HepG2 (cell line): Measurements from ENCODE around the gene ANTKMT. TPM values are rescaled to one million over a fixed set of nuclear protein-coding genes. Genes with fewer than 3 reads are reported as not detected.

Experiments
- BCL3 ChIP-seq: sonication (generic); formaldehyde crosslinking; IDR thresholded peaks from 2 replicates; pipeline ENCODE4 v1.5.1; 2020; ENCODE audit warnings: mild to moderate bottlenecking, missing genetic modification reagents, moderate library complexity
- BHLHE40 ChIP-seq: IDR thresholded peaks from 2 replicates; pipeline ENCODE4 v1.6.1; 2011; ENCODE audit warnings: low read length, improper control_type of control experiment
- CEBPG ChIP-seq: IDR thresholded peaks from 2 replicates; pipeline ENCODE4 v1.6.1; 2016
- ELF1 ChIP-seq: sonication (generic); formaldehyde crosslinking; IDR thresholded peaks from 2 replicates; pipeline ENCODE4 v1.4.0; 2020; ENCODE audit warnings: missing genetic modification reagents
- FOSL1 ChIP-seq: sonication (generic); formaldehyde crosslinking; IDR thresholded peaks from 2 replicates; pipeline ENCODE4 v1.9.0; 2021; ENCODE audit warnings: missing genetic modification reagents, borderline replicate concordance
- FOXO1 ChIP-seq: sonication (generic); formaldehyde crosslinking; IDR thresholded peaks from 2 replicates; pipeline ENCODE4 v1.4.0; 2020; ENCODE audit warnings: missing genetic modification reagents
- JUNB ChIP-seq: sonication (generic); formaldehyde crosslinking; IDR thresholded peaks from 2 replicates; pipeline ENCODE4 v1.8.0; 2022; ENCODE audit warnings: missing genetic modification reagents, mild to moderate bottlenecking, borderline replicate concordance
- RAD21 ChIP-seq: fragments of 450-650 bp; formaldehyde crosslinking; IDR thresholded peaks from 2 replicates; pipeline ENCODE4 v1.5.0; 2020; ENCODE audit warnings: mild to moderate bottlenecking
- SALL1 ChIP-seq: sonication (generic); formaldehyde crosslinking; IDR thresholded peaks from 2 replicates; pipeline ENCODE4 v1.8.0; 2022; ENCODE audit warnings: mild to moderate bottlenecking, missing genetic modification reagents
- SKI ChIP-seq: fragments of 450-650 bp; IDR thresholded peaks from one replicate; pipeline ENCODE4 v1.6.1; 2018; ENCODE audit warnings: mild to moderate bottlenecking; ENCODE audit not compliant: partially characterized antibody
- ZMYM3 ChIP-seq: sonication (generic); formaldehyde crosslinking; IDR thresholded peaks from 2 replicates; pipeline ENCODE4 v1.5.1; 2020; ENCODE audit warnings: mild to moderate bottlenecking, missing genetic modification reagents
- ZNF350 ChIP-seq: sonication (generic); formaldehyde crosslinking; IDR thresholded peaks from 2 replicates; pipeline ENCODE4 v1.4.0; 2020; ENCODE audit warnings: mild to moderate bottlenecking, low read depth, missing genetic modification reagents, borderline replicate concordance
- ZNF7 ChIP-seq: IDR thresholded peaks from 2 replicates; pipeline ENCODE4 v1.6.1; 2016; ENCODE audit warnings: missing biosample characterization, missing genetic modification reagents
- ZNF788 ChIP-seq: sonication (generic); formaldehyde crosslinking; IDR thresholded peaks from 2 replicates; pipeline ENCODE4 v1.5.0; 2020; ENCODE audit warnings: mild to moderate bottlenecking, missing genetic modification reagents, borderline replicate concordance
- polyA plus RNA-seq, 8 experiments: library from polyadenylated mRNA; depleted of rRNA in 3 of 8; stranded (reverse) in 7 of 8; unstranded in 1 of 8; fragments of >200 nt; fragmentation: Illumina TruSeq in 4 of 8; extraction: Trizol in 4 of 8; gene quantifications; 2 replicates each; pipeline versions ENCODE4 v1.2.1 to v1.2.3, GENCODE V29; 2011 to 2016; ENCODE audit warnings: low read depth in 4 of 8, missing spikeins in 1 of 8, mixed read lengths in 1 of 8; ENCODE audit not compliant: insufficient read depth in 1 of 8
- total RNA-seq, 5 experiments: library from RNA; depleted of rRNA; stranded (reverse); fragments of >200 nt; fragmentation: Illumina TruSeq; extraction: Trizol; gene quantifications; 2 replicates each; pipeline ENCODE4 v1.2.3, GENCODE V29; 2016; ENCODE audit warnings: low read depth in 1 of 5
- TF ChIP-seq, protein P1 (sequence below): sonication (generic); formaldehyde crosslinking; IDR thresholded peaks from 2 replicates; pipeline ENCODE4 v1.9.0; 2022; ENCODE audit warnings: missing genetic modification reagents, mild to moderate bottlenecking, borderline replicate concordance
- TF ChIP-seq, protein P2 (sequence below): sonication (generic); formaldehyde crosslinking; IDR thresholded peaks from 2 replicates; pipeline ENCODE4; 2020; ENCODE audit warnings: missing genetic modification reagents, mild to moderate bottlenecking, borderline replicate concordance
- TF ChIP-seq, protein P3 (sequence below): IDR thresholded peaks from 2 replicates; pipeline ENCODE4 v1.6.1; 2016; ENCODE audit warnings: mild to moderate bottlenecking, missing biosample characterization, missing genetic modification reagents
- TF ChIP-seq, protein P4 (sequence below): IDR thresholded peaks from 2 replicates; pipeline ENCODE4 v1.6.1; 2016
- TF ChIP-seq, protein P5 (sequence below): sonication (generic); formaldehyde crosslinking; conservative IDR thresholded peaks from 2 replicates; pipeline ENCODE4 v1.8.0; 2022; ENCODE audit warnings: mild to moderate bottlenecking, moderate library complexity, missing genetic modification reagents

Gene ANTKMT
- total and polyA plus RNA-seq, 2 of the 13 experiments (the other 11 are each of a cell fraction or from before 2014, with no cell fraction given): 7.5 to 47.8 TPM

DNA sequence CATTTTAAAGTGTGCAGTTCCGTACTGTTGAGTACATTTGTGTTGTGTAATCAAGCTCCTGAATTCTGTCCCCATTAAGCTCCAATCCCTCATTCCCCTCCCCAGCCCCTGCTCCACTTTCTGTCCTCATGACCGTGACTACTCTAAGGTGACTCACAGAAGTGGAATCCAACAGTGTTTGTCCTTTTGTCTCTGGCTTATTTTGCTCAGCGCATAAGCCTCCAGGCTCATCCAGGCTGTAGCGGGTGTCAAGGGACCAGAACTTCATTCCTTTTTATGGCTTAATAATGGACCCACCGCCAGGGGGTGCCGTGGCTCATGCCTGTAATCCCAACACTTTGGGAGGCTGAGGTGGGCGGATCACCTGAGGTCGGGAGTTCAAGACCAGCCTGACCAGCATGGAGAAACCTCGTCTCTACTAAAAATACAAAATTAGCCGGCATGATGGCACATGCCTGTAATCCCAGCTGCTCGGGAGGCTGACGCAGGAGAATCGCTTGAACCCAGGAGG, 8.2 kb upstream of the ANTKMT start (continued):
- TF ChIP-seq FOXO1 (CRISPR knock-in tag): peak; percentile 15; the same call in 1 of the 2 replicates
- TF ChIP-seq, protein P1, sequence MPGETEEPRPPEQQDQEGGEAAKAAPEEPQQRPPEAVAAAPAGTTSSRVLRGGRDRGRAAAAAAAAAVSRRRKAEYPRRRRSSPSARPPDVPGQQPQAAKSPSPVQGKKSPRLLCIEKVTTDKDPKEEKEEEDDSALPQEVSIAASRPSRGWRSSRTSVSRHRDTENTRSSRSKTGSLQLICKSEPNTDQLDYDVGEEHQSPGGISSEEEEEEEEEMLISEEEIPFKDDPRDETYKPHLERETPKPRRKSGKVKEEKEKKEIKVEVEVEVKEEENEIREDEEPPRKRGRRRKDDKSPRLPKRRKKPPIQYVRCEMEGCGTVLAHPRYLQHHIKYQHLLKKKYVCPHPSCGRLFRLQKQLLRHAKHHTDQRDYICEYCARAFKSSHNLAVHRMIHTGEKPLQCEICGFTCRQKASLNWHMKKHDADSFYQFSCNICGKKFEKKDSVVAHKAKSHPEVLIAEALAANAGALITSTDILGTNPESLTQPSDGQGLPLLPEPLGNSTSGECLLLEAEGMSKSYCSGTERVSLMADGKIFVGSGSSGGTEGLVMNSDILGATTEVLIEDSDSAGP: 0 out of 2 replicates have a peak, but pooled peaks have one; percentile 33
- 0 out of 2 replicates have a peak, but pooled peaks have one; percentile 30 for TF ChIP-seq BCL3
- TF ChIP-seq, protein P2, sequence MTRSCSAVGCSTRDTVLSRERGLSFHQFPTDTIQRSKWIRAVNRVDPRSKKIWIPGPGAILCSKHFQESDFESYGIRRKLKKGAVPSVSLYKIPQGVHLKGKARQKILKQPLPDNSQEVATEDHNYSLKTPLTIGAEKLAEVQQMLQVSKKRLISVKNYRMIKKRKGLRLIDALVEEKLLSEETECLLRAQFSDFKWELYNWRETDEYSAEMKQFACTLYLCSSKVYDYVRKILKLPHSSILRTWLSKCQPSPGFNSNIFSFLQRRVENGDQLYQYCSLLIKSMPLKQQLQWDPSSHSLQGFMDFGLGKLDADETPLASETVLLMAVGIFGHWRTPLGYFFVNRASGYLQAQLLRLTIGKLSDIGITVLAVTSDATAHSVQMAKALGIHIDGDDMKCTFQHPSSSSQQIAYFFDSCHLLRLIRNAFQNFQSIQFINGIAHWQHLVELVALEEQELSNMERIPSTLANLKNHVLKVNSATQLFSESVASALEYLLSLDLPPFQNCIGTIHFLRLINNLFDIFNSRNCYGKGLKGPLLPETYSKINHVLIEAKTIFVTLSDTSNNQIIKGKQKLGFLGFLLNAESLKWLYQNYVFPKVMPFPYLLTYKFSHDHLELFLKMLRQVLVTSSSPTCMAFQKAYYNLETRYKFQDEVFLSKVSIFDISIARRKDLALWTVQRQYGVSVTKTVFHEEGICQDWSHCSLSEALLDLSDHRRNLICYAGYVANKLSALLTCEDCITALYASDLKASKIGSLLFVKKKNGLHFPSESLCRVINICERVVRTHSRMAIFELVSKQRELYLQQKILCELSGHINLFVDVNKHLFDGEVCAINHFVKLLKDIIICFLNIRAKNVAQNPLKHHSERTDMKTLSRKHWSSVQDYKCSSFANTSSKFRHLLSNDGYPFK (CRISPR knock-in tag): peak; percentile 50; the same call in 1 of the 2 replicates
- peak; percentile 25; the same call in 1 of the 2 replicates for TF ChIP-seq SALL1 (CRISPR knock-in tag)
- TF ChIP-seq RAD21 (CRISPR knock-in tag): peak; percentile 61; the same call in 1 of the 2 replicates
- peak; percentile 36; the same call in 1 of the 2 replicates for TF ChIP-seq JUNB (CRISPR knock-in tag)
- 0 out of 2 replicates have a peak, but pooled peaks have one; percentile 33 for TF ChIP-seq BHLHE40
- TF ChIP-seq ZNF788 (CRISPR knock-in tag): peak; percentile 23; the same call in 1 of the 2 replicates
- TF ChIP-seq, protein P3, sequence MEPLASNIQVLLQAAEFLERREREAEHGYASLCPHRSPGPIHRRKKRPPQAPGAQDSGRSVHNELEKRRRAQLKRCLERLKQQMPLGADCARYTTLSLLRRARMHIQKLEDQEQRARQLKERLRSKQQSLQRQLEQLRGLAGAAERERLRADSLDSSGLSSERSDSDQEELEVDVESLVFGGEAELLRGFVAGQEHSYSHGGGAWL (CRISPR knock-in tag): 0 out of 2 replicates have a peak, but pooled peaks have one; percentile 13
- peak; percentile 35; the same call in 1 of the 2 replicates for TF ChIP-seq ZNF7 (CRISPR knock-in tag)
- TF ChIP-seq ZMYM3: peak; percentile 77
- 0 out of 2 replicates have a peak, but pooled peaks have one; percentile 12 for TF ChIP-seq ELF1
- TF ChIP-seq, protein P4, sequence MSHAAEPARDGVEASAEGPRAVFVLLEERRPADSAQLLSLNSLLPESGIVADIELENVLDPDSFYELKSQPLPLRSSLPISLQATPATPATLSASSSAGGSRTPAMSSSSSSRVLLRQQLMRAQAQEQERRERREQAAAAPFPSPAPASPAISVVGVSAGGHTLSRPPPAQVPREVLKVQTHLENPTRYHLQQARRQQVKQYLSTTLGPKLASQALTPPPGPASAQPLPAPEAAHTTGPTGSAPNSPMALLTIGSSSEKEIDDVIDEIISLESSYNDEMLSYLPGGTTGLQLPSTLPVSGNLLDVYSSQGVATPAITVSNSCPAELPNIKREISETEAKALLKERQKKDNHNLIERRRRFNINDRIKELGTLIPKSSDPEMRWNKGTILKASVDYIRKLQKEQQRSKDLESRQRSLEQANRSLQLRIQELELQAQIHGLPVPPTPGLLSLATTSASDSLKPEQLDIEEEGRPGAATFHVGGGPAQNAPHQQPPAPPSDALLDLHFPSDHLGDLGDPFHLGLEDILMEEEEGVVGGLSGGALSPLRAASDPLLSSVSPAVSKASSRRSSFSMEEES (CRISPR knock-in tag): peak; percentile 83; the same call in 1 of the 2 replicates
- TF ChIP-seq CEBPG (CRISPR knock-in tag): 0 out of 2 replicates have a peak, but pooled peaks have one; percentile 22
- TF ChIP-seq, protein P5, sequence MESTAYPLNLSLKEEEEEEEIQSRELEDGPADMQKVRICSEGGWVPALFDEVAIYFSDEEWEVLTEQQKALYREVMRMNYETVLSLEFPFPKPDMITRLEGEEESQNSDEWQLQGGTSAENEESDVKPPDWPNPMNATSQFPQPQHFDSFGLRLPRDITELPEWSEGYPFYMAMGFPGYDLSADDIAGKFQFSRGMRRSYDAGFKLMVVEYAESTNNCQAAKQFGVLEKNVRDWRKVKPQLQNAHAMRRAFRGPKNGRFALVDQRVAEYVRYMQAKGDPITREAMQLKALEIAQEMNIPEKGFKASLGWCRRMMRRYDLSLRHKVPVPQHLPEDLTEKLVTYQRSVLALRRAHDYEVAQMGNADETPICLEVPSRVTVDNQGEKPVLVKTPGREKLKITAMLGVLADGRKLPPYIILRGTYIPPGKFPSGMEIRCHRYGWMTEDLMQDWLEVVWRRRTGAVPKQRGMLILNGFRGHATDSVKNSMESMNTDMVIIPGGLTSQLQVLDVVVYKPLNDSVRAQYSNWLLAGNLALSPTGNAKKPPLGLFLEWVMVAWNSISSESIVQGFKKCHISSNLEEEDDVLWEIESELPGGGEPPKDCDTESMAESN (CRISPR knock-in tag): 0 out of 2 replicates have a peak, but pooled peaks have one; percentile 37
- TF ChIP-seq ZNF350 (CRISPR knock-in tag): peak; percentile 65; the same call in 1 of the 2 replicates
- peak; percentile 63; the same call in 1 of the 2 replicates for TF ChIP-seq FOSL1 (CRISPR knock-in tag)
- peak; percentile 15 for TF ChIP-seq SKI
